LNCaP clone FGC (cell line): ENCODE results near the gene KMT2C.

ENCODE experiments used
- DNase-seq: peaks from one replicate; pipeline ENCODE4 v3.0.0-alpha.2; 2011; ENCODE audit warnings: low read depth
- H3K4me3 ChIP-seq: 2 replicates; pipeline ENCODE4 v1.5.1; 2011; ENCODE audit warnings: mild to moderate bottlenecking, low read depth, low read length, control low read depth
- TF ChIP-seq, protein P1 (sequence below): IDR thresholded peaks from 2 replicates; pipeline ENCODE4 v1.5.1; 2012; ENCODE audit warnings: mild to moderate bottlenecking; ENCODE audit not compliant: control insufficient read depth, insufficient read depth; ENCODE audit errors: extremely low read depth

KMT2C gene

GRCh38 chr7:152177681-152178404, 258.0 kb downstream of the KMT2C start:
- DNase-seq, result no peak
- TF ChIP-seq, protein P1, sequence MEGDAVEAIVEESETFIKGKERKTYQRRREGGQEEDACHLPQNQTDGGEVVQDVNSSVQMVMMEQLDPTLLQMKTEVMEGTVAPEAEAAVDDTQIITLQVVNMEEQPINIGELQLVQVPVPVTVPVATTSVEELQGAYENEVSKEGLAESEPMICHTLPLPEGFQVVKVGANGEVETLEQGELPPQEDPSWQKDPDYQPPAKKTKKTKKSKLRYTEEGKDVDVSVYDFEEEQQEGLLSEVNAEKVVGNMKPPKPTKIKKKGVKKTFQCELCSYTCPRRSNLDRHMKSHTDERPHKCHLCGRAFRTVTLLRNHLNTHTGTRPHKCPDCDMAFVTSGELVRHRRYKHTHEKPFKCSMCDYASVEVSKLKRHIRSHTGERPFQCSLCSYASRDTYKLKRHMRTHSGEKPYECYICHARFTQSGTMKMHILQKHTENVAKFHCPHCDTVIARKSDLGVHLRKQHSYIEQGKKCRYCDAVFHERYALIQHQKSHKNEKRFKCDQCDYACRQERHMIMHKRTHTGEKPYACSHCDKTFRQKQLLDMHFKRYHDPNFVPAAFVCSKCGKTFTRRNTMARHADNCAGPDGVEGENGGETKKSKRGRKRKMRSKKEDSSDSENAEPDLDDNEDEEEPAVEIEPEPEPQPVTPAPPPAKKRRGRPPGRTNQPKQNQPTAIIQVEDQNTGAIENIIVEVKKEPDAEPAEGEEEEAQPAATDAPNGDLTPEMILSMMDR, result no peak
- H3K4me3 ChIP-seq, result no peak overlapping the region

DNA sequence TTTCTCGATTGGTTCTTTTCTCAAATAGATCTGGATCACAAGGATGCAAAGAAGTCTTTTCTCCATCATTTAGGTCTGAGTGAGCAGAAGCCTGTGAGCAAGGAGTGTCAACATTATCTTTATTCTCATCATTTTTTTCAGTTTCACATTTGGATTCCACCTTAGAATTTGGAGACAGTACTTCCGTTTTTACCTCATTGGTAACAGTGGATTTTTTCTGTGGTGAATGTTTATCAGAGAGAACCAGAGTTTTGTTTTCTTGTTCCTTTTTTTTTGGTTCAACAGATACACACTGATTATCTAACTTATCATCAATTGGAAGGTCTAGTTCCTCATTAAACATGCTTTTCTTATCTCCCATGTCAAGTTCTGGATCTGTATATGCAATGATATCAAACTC, 259.0 kb downstream of the KMT2C start:
- TF ChIP-seq, protein P1, result no peak
- no peak for DNase-seq
- no peak overlapping the region for H3K4me3 ChIP-seq

DNA sequence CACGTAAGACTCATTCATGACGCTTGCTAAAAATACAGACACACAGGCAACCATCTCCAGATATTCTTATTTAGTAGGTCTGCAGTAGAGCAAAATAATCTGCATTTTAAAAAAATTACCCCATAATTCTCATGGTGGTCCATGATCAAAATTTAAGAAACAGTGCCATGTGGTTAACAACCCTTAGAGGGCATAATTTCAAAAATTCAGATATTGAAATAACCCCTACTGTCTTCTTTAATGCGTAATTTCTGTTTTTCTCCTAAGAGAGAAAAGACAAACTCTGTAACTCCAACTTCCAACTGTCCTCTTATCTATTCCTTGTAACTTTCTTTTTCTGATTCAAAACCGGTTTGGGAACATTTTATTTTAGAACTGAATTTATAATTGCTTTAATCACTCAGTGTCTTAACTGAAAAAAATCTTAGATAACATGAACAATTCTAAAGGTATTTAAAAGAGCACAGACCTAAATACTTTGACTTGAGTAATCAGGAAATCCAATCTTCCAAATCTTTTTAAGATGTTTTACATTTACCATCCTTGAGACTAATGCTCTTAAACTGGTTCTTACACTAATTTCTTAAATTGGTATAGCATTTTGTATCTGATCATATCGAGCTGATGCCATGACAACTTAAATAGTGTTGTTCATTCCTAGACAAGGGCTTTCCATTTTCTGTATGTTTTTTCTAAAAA, 262.3 kb downstream of the KMT2C start:
- no peak for DNase-seq
- TF ChIP-seq, protein P1, result no peak
- H3K4me3 ChIP-seq, result no peak overlapping the region

- peak; percentile 88 for DNase-seq
- H3K4me3 ChIP-seq, result no peak overlapping the region
- TF ChIP-seq, protein P1, result no peak
These were observed 273.5 kb downstream of the KMT2C start for GRCh38 chr7:152162287-152162686.

DNA sequence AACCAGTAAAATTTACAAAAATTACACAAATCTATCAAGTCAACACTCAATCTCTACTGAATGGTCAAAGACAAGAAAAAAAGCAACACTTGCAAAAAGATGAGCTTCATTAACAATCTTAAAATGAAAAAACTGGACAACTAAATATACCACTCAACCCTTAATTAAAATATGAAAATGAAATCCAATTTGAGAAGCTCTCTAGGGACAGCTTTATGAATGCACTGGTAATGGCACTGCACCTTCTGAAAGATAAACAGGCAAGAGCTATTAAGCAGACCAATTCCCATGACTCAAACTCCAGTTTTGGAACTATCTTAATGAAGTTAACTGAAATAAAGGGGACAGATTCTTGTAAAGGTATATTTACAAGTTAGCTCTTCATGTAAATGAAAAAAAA, 274.6 kb downstream of the KMT2C start:
- DNase-seq, result no peak
- H3K4me3 ChIP-seq, result no peak overlapping the region
- TF ChIP-seq, protein P1, result no peak

DNA sequence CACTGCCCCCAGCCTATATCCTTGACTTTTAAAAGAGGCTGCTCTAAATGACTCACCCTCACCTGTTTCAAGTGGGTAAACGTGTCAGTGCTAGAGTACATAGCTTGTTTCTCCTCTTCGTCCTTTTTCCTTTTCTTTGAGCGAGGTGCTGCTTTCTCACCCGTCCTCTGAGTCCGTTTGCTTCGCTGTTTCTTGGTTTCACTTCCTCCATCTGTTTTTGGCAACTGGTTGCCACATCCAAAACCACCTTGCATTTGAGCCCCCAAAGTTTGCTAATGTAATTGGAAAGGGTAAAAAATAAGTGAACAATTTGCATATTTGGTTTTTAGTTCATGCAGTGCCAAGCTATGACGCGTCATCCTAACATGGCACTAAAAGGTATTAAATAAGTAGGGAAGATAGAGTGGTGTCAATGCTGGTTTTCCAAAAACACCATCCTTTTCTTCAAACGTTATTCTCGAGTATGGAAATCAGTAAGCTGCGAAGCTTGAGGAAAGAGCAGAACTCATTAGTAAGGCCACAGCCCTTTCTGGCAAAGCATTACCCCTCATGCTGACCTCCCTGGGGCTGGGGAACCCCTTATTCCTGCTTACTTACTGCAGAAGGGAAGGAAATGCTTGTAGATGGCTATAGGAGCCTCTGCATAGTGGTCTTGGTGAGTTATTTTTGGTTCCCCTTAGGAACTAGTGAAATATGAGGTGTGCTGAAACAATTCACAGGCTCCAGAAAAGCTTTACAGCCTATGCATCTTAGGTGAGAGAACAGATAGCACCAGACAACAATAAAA, 276.8 kb downstream of the KMT2C start:
- TF ChIP-seq, protein P1, result no peak
- H3K4me3 ChIP-seq, result no peak overlapping the region
- DNase-seq, result no peak
